Measurements from ENCODE around the gene SPDYE2.
"Not testable (repeated sequence)": the region's sequence is repeated elsewhere in the genome, so short reads cannot be mapped to it uniquely, and the experiment has no call there.

DNA sequence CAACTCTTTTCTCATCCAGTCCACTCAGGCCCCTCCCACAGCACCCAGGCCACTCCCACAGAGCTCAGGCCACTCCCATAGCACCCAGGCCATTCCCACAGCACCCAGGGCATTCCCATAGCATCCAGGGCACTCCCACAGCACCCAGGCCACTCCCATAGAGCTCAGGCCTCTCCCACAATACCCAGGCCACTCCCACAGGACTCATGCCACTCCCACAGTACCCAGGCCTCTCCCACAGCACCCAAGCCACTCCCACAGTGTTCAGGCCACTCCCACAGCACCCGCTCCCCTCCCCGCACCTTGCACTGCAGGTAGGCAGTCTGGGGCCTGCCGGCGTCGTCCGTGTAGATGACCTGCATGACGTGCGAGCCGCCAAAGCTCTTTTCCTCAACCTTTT lies 38.8 kb downstream of the SPDYE2 start:
- not testable (repeated sequence) for TF ChIP-seq EZH2 (IDR thresholded peaks at IDR 0.05; ENCODE audit: borderline replicate concordance, low read length)
- TF ChIP-seq, protein P1, sequence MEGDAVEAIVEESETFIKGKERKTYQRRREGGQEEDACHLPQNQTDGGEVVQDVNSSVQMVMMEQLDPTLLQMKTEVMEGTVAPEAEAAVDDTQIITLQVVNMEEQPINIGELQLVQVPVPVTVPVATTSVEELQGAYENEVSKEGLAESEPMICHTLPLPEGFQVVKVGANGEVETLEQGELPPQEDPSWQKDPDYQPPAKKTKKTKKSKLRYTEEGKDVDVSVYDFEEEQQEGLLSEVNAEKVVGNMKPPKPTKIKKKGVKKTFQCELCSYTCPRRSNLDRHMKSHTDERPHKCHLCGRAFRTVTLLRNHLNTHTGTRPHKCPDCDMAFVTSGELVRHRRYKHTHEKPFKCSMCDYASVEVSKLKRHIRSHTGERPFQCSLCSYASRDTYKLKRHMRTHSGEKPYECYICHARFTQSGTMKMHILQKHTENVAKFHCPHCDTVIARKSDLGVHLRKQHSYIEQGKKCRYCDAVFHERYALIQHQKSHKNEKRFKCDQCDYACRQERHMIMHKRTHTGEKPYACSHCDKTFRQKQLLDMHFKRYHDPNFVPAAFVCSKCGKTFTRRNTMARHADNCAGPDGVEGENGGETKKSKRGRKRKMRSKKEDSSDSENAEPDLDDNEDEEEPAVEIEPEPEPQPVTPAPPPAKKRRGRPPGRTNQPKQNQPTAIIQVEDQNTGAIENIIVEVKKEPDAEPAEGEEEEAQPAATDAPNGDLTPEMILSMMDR (conservative IDR thresholded peaks at IDR 0.05 in 1 of 2, IDR thresholded peaks at IDR 0.05 in 1 of 2; ENCODE audit: extremely low read depth in 1 of 2, insufficient read depth in 1 of 2, low read depth in 1 of 2, low read length in 2 of 2) = not testable (repeated sequence)
